Urinary bladder (tissue), 4 donors: ENCODE measurements around the gene LTK. TPM values are rescaled to one million over a fixed set of nuclear protein-coding genes. Genes with fewer than 3 reads are reported as not detected.

ENCODE experiments used
- DNase-seq: peaks from one replicate; pipeline ENCODE4 v3.0.0-alpha.2; 2015; ENCODE audit errors: extremely low spot score
- H3K27ac ChIP-seq: one replicate; pipeline ENCODE4 v1.5.1; 2013; ENCODE audit warnings: low read depth, mild to moderate bottlenecking, moderate library complexity
- H3K36me3 ChIP-seq: one replicate; pipeline ENCODE4 v1.6.1; 2013; ENCODE audit warnings: mild to moderate bottlenecking, moderate library complexity; ENCODE audit not compliant: insufficient read depth
- H3K4me1 ChIP-seq: one replicate; pipeline ENCODE4 v1.6.1; 2013; ENCODE audit warnings: mild to moderate bottlenecking, moderate library complexity; ENCODE audit not compliant: insufficient read depth
- H3K4me3 ChIP-seq: one replicate; pipeline ENCODE4 v1.5.1; 2013; ENCODE audit warnings: low read depth, low read length
- WGBS: extraction: QIAGEN DNeasy Blood & Tissue Kit; methylation state at CpG from one replicate; pipeline ENCODE4 v1.1.7; 2013; 5-methylcytosine and 5-hydroxymethylcytosine counted together
- polyA plus RNA-seq: library from polyadenylated mRNA; stranded (reverse); fragments of 200-250 nt; gene quantifications from one replicate; pipeline ENCODE4 v1.2.3, GENCODE V29; 2013
- total RNA-seq: library from RNA; depleted of rRNA; stranded (reverse); fragments of >200 nt; gene quantifications from one replicate; pipeline ENCODE4 v1.2.3, GENCODE V29; 2014
- donor health status: healthy with polysubstance abuse.
- donor health status: healthy.

Gene LTK
- total RNA-seq (0.48 TPM), polyA plus RNA-seq (0.43 TPM)

GRCh38 chr15:41513506-41514227 lies at the start of gene LTK:
TSS of gene LTK (minus strand) at chr15:41513827. CDS start at chr15:41513709, 118 bp downstream.
- Histone ChIP-seq H3K4me3 (peak within 1 kb of the TSS; percentile 25), H3K4me1 (no peaks in the 10 kb centered on the region), H3K36me3 (no peaks in the 10 kb centered on the region), H3K27ac (no peak within 1 kb of the TSS)
- WGBS = 6% methylated on average over 33 of the region's 33 CpGs
- DNase-seq = no peak

- no peaks in the 10 kb centered on the region for H3K36me3 ChIP-seq
- peak; percentile 54 for DNase-seq
- H3K4me1 ChIP-seq = no peaks in the 10 kb centered on the region
- no peak overlapping the region for H3K4me3 ChIP-seq
- WGBS = 62% methylated on average over 4 of the region's 4 CpGs
- no peak overlapping the region for H3K27ac ChIP-seq
Observed at GRCh38 chr15:41562784-41563198, 49.2 kb upstream of the LTK start.

GRCh38 chr15:41562244-41562643 lies 48.6 kb upstream of the LTK start:
- 51% methylated on average over 5 of the region's 5 CpGs for whole genome bisulfite sequencing
- Histone ChIP-seq H3K4me1 (no peaks in the 10 kb centered on the region), H3K4me3 (no peak overlapping the region)

GRCh38 chr15:41561777-41562145 lies 48.1 kb upstream of the LTK start:
- Histone ChIP-seq H3K27ac (no peak overlapping the region), H3K4me3 (no peak overlapping the region), H3K36me3 (no peaks in the 10 kb centered on the region), H3K4me1 (no peaks in the 10 kb centered on the region)
- DNase-seq = no peak
- 64% methylated on average over 3 of the region's 3 CpGs for WGBS

More at GRCh38 chr15:41562244-41562643, 48.6 kb upstream of the LTK start:
- no peak for DNase-seq
- H3K36me3 ChIP-seq = no peaks in the 10 kb centered on the region
- H3K27ac ChIP-seq = no peak overlapping the region

GRCh38 chr15:41561104-41561776 lies 47.6 kb upstream of the LTK start:
- WGBS = 83% methylated on average over 16 of the region's 16 CpGs
- no peaks in the 10 kb centered on the region for H3K4me1 ChIP-seq
- H3K4me3 ChIP-seq = no peak overlapping the region
- no peak for DNase-seq
- no peak overlapping the region for H3K27ac ChIP-seq
- H3K36me3 ChIP-seq = no peaks in the 10 kb centered on the region

- no peaks in the 10 kb centered on the region for H3K4me1 ChIP-seq
- H3K27ac ChIP-seq = no peak overlapping the region
- H3K36me3 ChIP-seq = no peaks in the 10 kb centered on the region
- no peak overlapping the region for H3K4me3 ChIP-seq
- 73% methylated on average over 2 of the region's 2 CpGs for WGBS
- DNase-seq = no peak
Observed at GRCh38 chr15:41560572-41560874, 46.9 kb upstream of the LTK start.

- no peaks in the 10 kb centered on the region for H3K36me3 ChIP-seq
- DNase-seq = no peak
- H3K4me1 ChIP-seq = no peaks in the 10 kb centered on the region
- 1% methylated on average over 60 of the region's 60 CpGs for WGBS
- H3K4me3 ChIP-seq = peak overlapping the region; percentile 66
- H3K27ac ChIP-seq = no peak overlapping the region
Observed at GRCh38 chr15:41559239-41559782, 45.7 kb upstream of the LTK start.

- Histone ChIP-seq H3K36me3 (no peaks in the 10 kb centered on the region), H3K4me1 (no peaks in the 10 kb centered on the region), H3K4me3 (peak within 1 kb of the TSS; percentile 66), H3K27ac (no peak within 1 kb of the TSS)
- no peak for DNase-seq
- WGBS = under 1% methylated on average over 75 of the region's 81 CpGs
Observed at GRCh38 chr15:41558400-41559238, 45.0 kb upstream of the LTK start, which contains the start of gene TYRO3. TSS of gene TYRO3 (plus strand) at chr15:41559212. CDS start at chr15:41559258, 46 bp downstream.

- H3K4me1 ChIP-seq = no peaks in the 10 kb centered on the region
- DNase-seq = no peak
- no peaks in the 10 kb centered on the region for H3K36me3 ChIP-seq
- H3K27ac ChIP-seq = no peak overlapping the region
- H3K4me3 ChIP-seq = no peak overlapping the region
- 21% methylated on average over 7 of the region's 7 CpGs for WGBS
Observed at GRCh38 chr15:41557673-41558399, 44.2 kb upstream of the LTK start.

- Histone ChIP-seq H3K4me3 (no peak overlapping the region), H3K36me3 (no peaks in the 10 kb centered on the region), H3K4me1 (no peaks in the 10 kb centered on the region), H3K27ac (no peak overlapping the region)
- WGBS = 89% methylated on average over 5 of the region's 5 CpGs
- no peak for DNase-seq
Observed at GRCh38 chr15:41556677-41557076, 43.0 kb upstream of the LTK start.

- H3K4me1 ChIP-seq = no peaks in the 10 kb centered on the region
- no peaks in the 10 kb centered on the region for H3K36me3 ChIP-seq
- no peak for DNase-seq
- H3K4me3 ChIP-seq = no peak overlapping the region
- WGBS = 73% methylated on average over 3 of the region's 3 CpGs
- no peak overlapping the region for H3K27ac ChIP-seq
Observed at GRCh38 chr15:41554915-41555314, 41.3 kb upstream of the LTK start.

- Histone ChIP-seq H3K36me3 (no peaks in the 10 kb centered on the region), H3K4me3 (no peak overlapping the region), H3K27ac (no peak overlapping the region), H3K4me1 (no peaks in the 10 kb centered on the region)
- DNase-seq = no peak
- 93% methylated on average over 5 of the region's 5 CpGs for WGBS
Observed at GRCh38 chr15:41554343-41554742, 40.7 kb upstream of the LTK start.

GRCh38 chr15:41553731-41554130 lies 40.1 kb upstream of the LTK start:
- Histone ChIP-seq H3K4me1 (no peaks in the 10 kb centered on the region), H3K4me3 (no peak overlapping the region), H3K36me3 (no peaks in the 10 kb centered on the region), H3K27ac (no peak overlapping the region)
- no peak for DNase-seq
- WGBS = 96% methylated on average over 1 of the region's 1 CpG
